Measurements from ENCODE around the gene MSTO1. TPM values are rescaled to one million over a fixed set of nuclear protein-coding genes. Genes with fewer than 3 reads are reported as not detected.
"Not testable (repeated sequence)": the region's sequence is repeated elsewhere in the genome, so short reads cannot be mapped to it uniquely, and the experiment has no call there.

The MSTO1 gene
- total RNA-seq, 2 experiments from 2014 or later, result 56.8 to 62.1 TPM

DNA sequence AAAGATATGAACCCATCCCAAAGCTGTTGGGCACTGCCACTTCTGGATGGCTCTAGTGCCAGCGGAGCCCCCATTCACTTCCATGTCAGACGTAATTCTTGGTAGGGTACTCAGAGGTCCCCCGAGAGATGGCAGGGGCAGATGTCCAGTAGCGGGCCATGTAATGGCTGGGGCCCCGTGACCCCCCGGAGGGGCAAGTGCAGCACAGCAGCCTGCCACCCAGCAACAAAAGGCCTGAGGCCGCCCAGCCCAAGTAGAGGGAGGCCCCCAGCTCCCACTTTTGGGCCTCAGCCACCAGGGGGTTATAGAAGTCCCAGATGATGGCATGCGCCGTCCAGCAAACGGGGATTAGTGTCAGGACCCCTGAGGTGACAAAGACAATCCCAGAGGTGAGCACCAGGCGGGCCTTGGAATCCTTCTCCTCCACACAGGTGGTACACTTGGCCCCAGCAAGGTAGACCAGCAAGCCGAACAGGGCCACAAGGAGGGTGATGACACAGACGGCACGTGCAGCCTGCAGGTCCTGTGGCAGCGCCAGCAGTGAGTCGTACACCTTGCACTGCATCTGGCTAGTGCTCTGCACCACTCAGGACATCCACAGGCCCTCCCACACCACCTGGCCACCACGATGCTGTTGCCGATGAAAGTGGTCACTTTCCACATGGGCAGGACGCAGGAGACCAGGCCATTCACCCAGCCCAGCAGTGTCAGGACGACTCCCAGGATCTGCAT is 19.3 kb upstream of the MSTO1 start:
- ATAC-seq; H3K4me3 Mint-ChIP-seq; H3K27me3 Mint-ChIP-seq; H3K36me3 Mint-ChIP-seq (ENCODE audit: low read depth); POLR2A ChIA-PET; DNase-seq; H3K4me1 Mint-ChIP-seq; H3K9me3 Mint-ChIP-seq (ENCODE audit: low read depth); H3K27ac Mint-ChIP-seq: not testable (repeated sequence)
- intact Hi-C loops (cut with DNase I, micrococcal nuclease), result loop anchor here (5.0 to 10.0 kb wide), 3 partner anchors 236 to 268 kb away; partner anchors contain the start of gene RUSC1 (in 2 of the 2)
- CTCF ChIA-PET, result interaction anchor here (0.7 to 1.4 kb wide), 3 partner anchors 88 to 340 kb away, joined by 3 read pairs; no protein-coding TSS in a partner anchor

DNA sequence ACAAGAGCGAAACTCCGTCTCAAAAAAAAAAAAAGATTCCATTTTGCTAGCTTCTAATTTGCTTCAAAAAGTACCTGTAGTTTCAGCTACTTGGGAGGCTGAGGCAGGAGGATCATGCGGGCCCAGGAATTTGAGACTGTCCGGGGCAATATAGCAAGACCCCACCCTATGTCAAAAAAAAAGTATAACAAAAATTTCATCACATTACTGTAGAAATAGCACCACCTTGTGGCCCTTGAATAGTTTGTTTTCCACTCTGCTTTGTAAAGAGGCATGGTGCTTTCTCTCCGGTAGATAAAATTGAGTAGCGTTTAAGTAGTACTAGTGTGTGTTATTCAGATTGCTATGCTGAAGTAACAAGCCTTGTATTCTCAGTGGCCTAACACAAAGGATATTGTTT is 18.2 kb upstream of the MSTO1 start:
- no peaks in the 10 kb centered on the region for H3K9me3 Mint-ChIP-seq (ENCODE audit: low read depth)
- H3K27ac Mint-ChIP-seq, result no peak overlapping the region
- H3K36me3 Mint-ChIP-seq (ENCODE audit: low read depth), result no peaks in the 10 kb centered on the region
- CTCF ChIA-PET, result interaction anchor here (0.6 to 2.0 kb wide), 4 partner anchors 96 to 340 kb away, joined by 3 to 7 read pairs (median 3); no protein-coding TSS in a partner anchor
- no peak overlapping the region for H3K4me3 Mint-ChIP-seq
- intact Hi-C loops (cut with DNase I, micrococcal nuclease), result loop anchor here (1.0 to 10.0 kb wide), 6 partner anchors 237 to 385 kb away; partner anchors contain the start of genes RUSC1 (in 2 of the 2) and THBS3 (in 2 of the 2)
- peak; percentile 17 for DNase-seq
- peak; percentile 75 for ATAC-seq
- H3K4me1 Mint-ChIP-seq, result no peaks in the 10 kb centered on the region
- POLR2A ChIA-PET, result no interaction called here
- no peaks in the 10 kb centered on the region for H3K27me3 Mint-ChIP-seq

GRCh38 chr1:155595877-155596474 is 14.0 kb upstream of the MSTO1 start:
- H3K4me3 Mint-ChIP-seq; H3K9me3 Mint-ChIP-seq (ENCODE audit: low read depth); H3K27me3 Mint-ChIP-seq; H3K36me3 Mint-ChIP-seq (ENCODE audit: low read depth); ATAC-seq; POLR2A ChIA-PET; DNase-seq; H3K27ac Mint-ChIP-seq: not testable (repeated sequence)
- intact Hi-C loops (cut with DNase I, micrococcal nuclease), result loop anchor here (10.0 kb wide), 2 partner anchors 241 to 271 kb away; partner anchors contain the start of gene RUSC1 (in 1 of the 2)
- peaks cover 13% of the 10 kb centered on the region for H3K4me1 Mint-ChIP-seq
- CTCF ChIA-PET, result interaction anchor here (0.6 to 1.3 kb wide), 3 partner anchors 41 to 345 kb away, joined by 3 to 4 read pairs (median 3); no protein-coding TSS in a partner anchor

GRCh38 chr1:155596864-155597263 is 13.2 kb upstream of the MSTO1 start:
- ATAC-seq (no peak), DNase-seq (no peak)
- intact Hi-C loops (cut with DNase I, micrococcal nuclease), result loop anchor here (10.0 kb wide), 2 partner anchors 242 to 272 kb away; partner anchors contain the start of gene RUSC1 (in 1 of the 2)
- H3K27ac Mint-ChIP-seq, result no peak overlapping the region
- no peaks in the 10 kb centered on the region for H3K27me3 Mint-ChIP-seq
- ChIA-PET CTCF (interaction anchor here (0.6 kb wide), 1 partner anchor 313 kb away, joined by 6 read pairs; no protein-coding TSS in a partner anchor), POLR2A (no interaction called here)
- no peaks in the 10 kb centered on the region for H3K9me3 Mint-ChIP-seq (ENCODE audit: low read depth)
- H3K4me1 Mint-ChIP-seq, result peaks cover 13% of the 10 kb centered on the region
- no peaks in the 10 kb centered on the region for H3K36me3 Mint-ChIP-seq (ENCODE audit: low read depth)
- no peak overlapping the region for H3K4me3 Mint-ChIP-seq

DNA sequence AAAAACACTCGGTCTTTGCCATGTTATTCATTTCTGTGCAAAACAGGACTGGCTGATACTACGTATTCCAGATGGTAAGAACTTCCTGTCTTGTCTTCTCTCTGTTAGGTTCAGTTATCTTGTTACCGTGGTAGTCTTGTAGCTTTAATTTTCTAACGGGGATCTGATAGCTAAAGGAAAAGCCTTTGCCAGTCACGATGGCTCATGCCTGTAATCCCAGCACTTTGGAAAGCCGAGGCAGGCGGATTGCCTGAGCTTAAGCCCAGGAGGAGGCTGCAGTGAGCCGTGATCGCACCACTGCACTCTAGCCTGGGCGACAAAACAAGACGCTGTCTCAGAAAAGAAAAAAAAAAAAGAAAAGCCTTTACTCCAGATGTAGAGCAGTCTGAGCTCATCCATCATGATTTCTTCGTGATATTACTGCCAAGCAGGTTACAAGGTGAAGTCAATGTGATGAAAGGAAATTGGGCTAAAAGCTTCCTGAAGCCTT is 11.1 kb upstream of the MSTO1 start:
- H3K27me3 Mint-ChIP-seq, result no peaks in the 10 kb centered on the region
- CTCF ChIA-PET, result interaction anchor here (0.5 to 0.7 kb wide), 3 partner anchors 10 to 249 kb away, joined by 3 to 4 read pairs (median 3); no protein-coding TSS in a partner anchor
- intact Hi-C loops (cut with DNase I, micrococcal nuclease), result loop anchor here (10.0 kb wide), 2 partner anchors 244 to 274 kb away; partner anchors contain the start of gene RUSC1 (in 1 of the 2)
- ATAC-seq, result peak; percentile 60
- peaks cover 13% of the 10 kb centered on the region for H3K4me1 Mint-ChIP-seq
- POLR2A ChIA-PET, result no interaction called here
- H3K9me3 Mint-ChIP-seq (ENCODE audit: low read depth), result no peaks in the 10 kb centered on the region
- H3K27ac Mint-ChIP-seq, result peak overlapping the region; percentile 73
- peak; percentile 32 for DNase-seq
- H3K36me3 Mint-ChIP-seq (ENCODE audit: low read depth), result no peaks in the 10 kb centered on the region
- H3K4me3 Mint-ChIP-seq, result peak overlapping the region; percentile 64

GRCh38 chr1:155599828-155600572 is 10.0 kb upstream of the MSTO1 start:
- H3K27ac Mint-ChIP-seq; H3K36me3 Mint-ChIP-seq (ENCODE audit: low read depth); POLR2A ChIA-PET; CTCF ChIA-PET; ATAC-seq; H3K4me3 Mint-ChIP-seq; H3K27me3 Mint-ChIP-seq; DNase-seq; H3K9me3 Mint-ChIP-seq (ENCODE audit: low read depth): not testable (repeated sequence)
- intact Hi-C loops (cut with DNase I, micrococcal nuclease), result loop anchor here (10.0 kb wide), 2 partner anchors 245 to 275 kb away; partner anchors contain the start of gene RUSC1 (in 1 of the 2)
- H3K4me1 Mint-ChIP-seq, result peaks cover 13% of the 10 kb centered on the region

DNA sequence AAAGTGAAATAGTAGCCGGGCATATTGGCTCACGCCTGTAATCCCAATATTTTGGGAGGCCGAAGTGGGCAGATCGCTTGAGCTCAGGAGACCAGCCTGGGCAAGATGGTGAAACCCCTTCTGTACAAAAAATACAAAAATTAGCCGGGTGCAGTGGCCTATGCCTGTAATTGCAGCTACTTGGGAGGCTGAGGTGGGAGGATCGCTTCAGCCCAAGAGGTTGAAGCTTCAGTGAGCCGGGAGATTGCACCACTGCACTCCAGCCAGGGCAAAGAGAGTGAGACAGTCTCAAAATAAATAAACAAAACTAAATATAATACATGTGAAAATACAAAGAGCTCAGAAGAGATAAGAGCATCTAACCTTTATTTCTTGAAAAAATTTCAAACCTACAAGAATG is 2.3 kb upstream of the MSTO1 start:
- no peak overlapping the region for H3K4me3 Mint-ChIP-seq
- CTCF ChIA-PET, result interaction anchor here (0.6 to 1.3 kb wide), 5 partner anchors 37 to 357 kb away, joined by 3 to 7 read pairs (median 4); no protein-coding TSS in a partner anchor
- H3K27ac Mint-ChIP-seq, result no peak overlapping the region
- DNase-seq, result peak; percentile 23
- H3K9me3 Mint-ChIP-seq (ENCODE audit: low read depth), result no peaks in the 10 kb centered on the region
- H3K27me3 Mint-ChIP-seq, result no peaks in the 10 kb centered on the region
- H3K36me3 Mint-ChIP-seq (ENCODE audit: low read depth), result peaks cover 8% of the 10 kb centered on the region
- H3K4me1 Mint-ChIP-seq, result peaks cover 3% of the 10 kb centered on the region
- POLR2A ChIA-PET, result interaction anchor here (0.7 kb wide), 1 partner anchor 10 kb away, joined by 3 read pairs; no protein-coding TSS in a partner anchor
- ATAC-seq, result no peak
- intact Hi-C loops (cut with DNase I, micrococcal nuclease), result no loop called here

GRCh38 chr1:155608888-155609225 is 1.2 kb upstream of the MSTO1 start:
- CTCF ChIA-PET, result interaction anchor here (0.6 to 1.3 kb wide), 2 partner anchors 10 to 358 kb away, joined by 4 to 7 read pairs; no protein-coding TSS in a partner anchor
- intact Hi-C loops (cut with DNase I, micrococcal nuclease), result no loop called here
- Mint-ChIP-seq H3K36me3 (ENCODE audit: low read depth) (peaks cover 14% of the 10 kb centered on the region), H3K4me3 (peak overlapping the region; percentile 95), H3K27me3 (no peaks in the 10 kb centered on the region), H3K9me3 (ENCODE audit: low read depth) (no peaks in the 10 kb centered on the region), H3K27ac (peak overlapping the region; percentile 37), H3K4me1 (peaks cover 3% of the 10 kb centered on the region)
- DNase-seq (no peak), ATAC-seq (no peak)
- POLR2A ChIA-PET, result interaction anchor here (0.7 kb wide), 1 partner anchor 350 kb away, joined by 3 read pairs; no protein-coding TSS in a partner anchor

GRCh38 chr1:155610257-155610647 is 234 bp downstream of the MSTO1 start:
- H3K27ac Mint-ChIP-seq; POLR2A ChIA-PET; H3K9me3 Mint-ChIP-seq (ENCODE audit: low read depth); CTCF ChIA-PET; DNase-seq; H3K4me1 Mint-ChIP-seq; H3K27me3 Mint-ChIP-seq: not testable (repeated sequence)
- peaks cover 18% of the 10 kb centered on the region for H3K36me3 Mint-ChIP-seq (ENCODE audit: low read depth)
- intact Hi-C loops (cut with DNase I, micrococcal nuclease), result loop anchor here in 1 of 2 experiments (1.0 to 2.0 kb wide), 3 partner anchors 47 to 332 kb away; partner anchors contain the start of gene ASH1L
- peak overlapping the region; percentile 95 for H3K4me3 Mint-ChIP-seq
- ATAC-seq, result peak; percentile 24

DNA sequence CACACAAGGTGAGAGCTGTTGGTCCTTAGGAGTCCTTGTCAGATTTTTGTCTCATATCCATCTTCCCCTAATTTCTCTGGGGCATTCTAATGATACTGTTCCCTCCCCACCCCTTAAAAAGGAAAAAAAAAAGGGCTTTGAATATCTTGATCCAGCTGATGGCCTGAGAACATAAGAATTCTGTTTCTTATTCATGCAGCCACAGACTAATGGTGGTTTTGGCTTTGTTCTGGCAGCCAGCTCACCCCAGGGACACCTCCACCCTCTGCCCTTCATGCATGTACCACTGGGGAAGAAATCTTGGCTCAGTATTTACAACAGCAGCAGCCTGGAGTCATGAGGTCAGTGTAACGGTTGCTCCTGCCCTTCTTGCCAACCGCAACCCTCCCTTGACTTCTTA is 3.2 kb downstream of the MSTO1 start:
- POLR2A ChIA-PET, result interaction anchor here (0.6 kb wide), 1 partner anchor 238 kb away, joined by 4 read pairs; no protein-coding TSS in a partner anchor
- CTCF ChIA-PET; H3K4me3 Mint-ChIP-seq; H3K4me1 Mint-ChIP-seq; DNase-seq; intact Hi-C loops (cut with DNase I, micrococcal nuclease); H3K27ac Mint-ChIP-seq; H3K9me3 Mint-ChIP-seq (ENCODE audit: low read depth); ATAC-seq; H3K27me3 Mint-ChIP-seq: not testable (repeated sequence)
- H3K36me3 Mint-ChIP-seq (ENCODE audit: low read depth), result peaks cover 18% of the 10 kb centered on the region

Data from activated CD4-positive, alpha-beta T cell treated with anti-CD3 and anti-CD28 coated beads for 36 hours (primary cell).